ENCODE measurements around the gene WDR73.

DNA sequence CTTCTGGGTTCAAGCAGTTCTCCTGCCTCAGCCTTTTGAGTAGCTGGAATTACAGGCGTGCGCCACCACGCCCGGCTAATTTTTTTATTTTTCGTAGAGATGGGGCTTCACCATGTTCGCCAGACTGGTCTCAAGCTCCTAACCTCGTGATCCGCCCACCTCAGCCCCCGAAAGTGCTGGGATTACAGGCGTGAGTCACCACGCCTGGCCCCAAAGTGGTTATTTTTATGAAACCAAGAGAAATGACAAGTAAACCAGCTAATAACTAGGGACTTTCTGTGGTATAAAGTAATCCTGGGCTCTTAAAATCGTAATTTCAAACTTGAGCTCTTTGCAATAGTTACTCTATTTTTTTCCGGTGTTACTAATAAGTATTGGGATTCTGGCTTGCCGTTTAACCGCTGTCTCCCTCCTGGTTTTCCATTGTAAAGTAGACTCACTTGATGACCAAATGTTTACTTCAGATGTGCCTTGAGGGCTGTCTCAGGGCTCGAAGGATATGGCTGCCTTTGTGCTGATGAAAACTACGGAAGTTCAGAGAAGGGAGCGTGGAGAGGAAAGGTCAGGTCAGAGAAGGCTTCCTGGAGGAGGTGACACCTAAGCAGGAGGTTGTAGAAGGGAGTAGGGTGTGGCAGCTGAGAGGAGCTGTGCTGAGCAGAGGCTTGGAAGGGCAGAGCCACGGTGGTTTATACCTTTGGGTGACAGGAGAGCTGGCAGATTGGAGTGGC is 49.1 kb downstream of the WDR73 start:
- TF ChIP-seq, protein P1, sequence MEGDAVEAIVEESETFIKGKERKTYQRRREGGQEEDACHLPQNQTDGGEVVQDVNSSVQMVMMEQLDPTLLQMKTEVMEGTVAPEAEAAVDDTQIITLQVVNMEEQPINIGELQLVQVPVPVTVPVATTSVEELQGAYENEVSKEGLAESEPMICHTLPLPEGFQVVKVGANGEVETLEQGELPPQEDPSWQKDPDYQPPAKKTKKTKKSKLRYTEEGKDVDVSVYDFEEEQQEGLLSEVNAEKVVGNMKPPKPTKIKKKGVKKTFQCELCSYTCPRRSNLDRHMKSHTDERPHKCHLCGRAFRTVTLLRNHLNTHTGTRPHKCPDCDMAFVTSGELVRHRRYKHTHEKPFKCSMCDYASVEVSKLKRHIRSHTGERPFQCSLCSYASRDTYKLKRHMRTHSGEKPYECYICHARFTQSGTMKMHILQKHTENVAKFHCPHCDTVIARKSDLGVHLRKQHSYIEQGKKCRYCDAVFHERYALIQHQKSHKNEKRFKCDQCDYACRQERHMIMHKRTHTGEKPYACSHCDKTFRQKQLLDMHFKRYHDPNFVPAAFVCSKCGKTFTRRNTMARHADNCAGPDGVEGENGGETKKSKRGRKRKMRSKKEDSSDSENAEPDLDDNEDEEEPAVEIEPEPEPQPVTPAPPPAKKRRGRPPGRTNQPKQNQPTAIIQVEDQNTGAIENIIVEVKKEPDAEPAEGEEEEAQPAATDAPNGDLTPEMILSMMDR (conservative IDR thresholded peaks at IDR 0.05) = no peak
- no peak for TF ChIP-seq EZH2 (IDR thresholded peaks at IDR 0.05; ENCODE audit: low read depth)
